ENCODE measurements around the gene LSP1. TPM values are rescaled to one million over a fixed set of nuclear protein-coding genes. Genes with fewer than 3 reads are reported as not detected.

The LSP1 gene
- total and polyA plus RNA-seq, 2 of the 8 experiments (the other 6 are each of a cell fraction or from before 2014, with no cell fraction given) = 0.03 TPM; not detected in 1

DNA sequence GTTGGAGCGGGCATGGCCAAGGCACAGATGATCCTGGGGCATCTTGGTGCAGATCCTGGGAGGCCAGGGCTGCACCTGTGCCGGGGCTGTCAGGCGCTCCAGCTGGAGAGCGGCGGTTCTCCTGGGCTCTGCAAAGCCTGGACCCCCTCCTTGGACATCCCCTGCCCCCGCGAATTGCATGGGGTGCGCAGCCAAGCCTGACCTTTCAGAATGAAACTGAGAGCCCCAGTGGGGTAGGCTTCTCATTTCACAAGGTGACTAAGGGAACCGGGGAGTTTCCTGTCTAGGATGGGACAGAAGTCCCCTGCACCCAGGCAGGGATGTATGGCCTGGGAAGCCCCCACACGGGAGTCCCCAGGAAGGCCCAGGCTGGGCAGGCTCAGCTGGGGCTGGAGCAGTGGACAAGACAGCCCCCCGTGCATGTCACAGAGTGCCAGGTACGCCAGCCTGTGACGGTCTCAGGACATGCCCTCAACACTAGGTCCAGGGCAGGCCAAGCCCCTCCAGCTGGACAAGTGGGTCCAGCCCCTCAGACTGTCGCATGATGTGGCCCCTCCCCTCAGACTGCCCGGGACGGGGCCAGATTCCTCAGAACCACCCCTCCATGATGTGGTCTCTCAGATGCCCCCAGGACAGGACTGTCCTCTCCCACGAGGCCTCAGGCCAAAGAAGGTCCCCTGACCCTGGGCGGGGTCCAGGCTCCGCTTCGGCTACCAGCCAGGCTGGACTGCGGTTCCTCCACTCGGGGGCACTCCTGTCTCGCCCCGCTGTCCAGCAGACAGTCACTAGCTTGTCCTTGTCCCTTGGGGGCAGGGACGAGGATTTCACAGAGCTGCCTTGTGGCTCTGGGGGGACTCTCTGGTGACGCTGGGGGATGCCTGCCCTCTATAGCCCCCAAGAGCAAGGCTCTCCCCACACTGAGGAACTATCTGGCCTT lies 2.3 kb downstream of the LSP1 start:
- H2BK20ac ChIP-seq (ENCODE audit: low read length) = no peak overlapping the region
- H3K9ac ChIP-seq (replicated peaks in 1 of 4; ENCODE audit: extremely low read depth in 1 of 4, low read depth in 3 of 4, low read length in 3 of 4) = no peak overlapping the region
- H3K27ac ChIP-seq (ENCODE audit: low read depth, low read length) = no peak overlapping the region
- H2BK120ac ChIP-seq (replicated peaks; ENCODE audit: low read depth, low read length) = no peak overlapping the region
- H2BK5ac ChIP-seq (ENCODE audit: low read depth, low read length) = no peak overlapping the region
- H3K79me2 ChIP-seq (ENCODE audit: control insufficient read depth in 1 of 2, insufficient read depth in 2 of 2, low read length in 2 of 2) = no peaks in the 10 kb centered on the region
- H4K20me1 ChIP-seq (replicated peaks in 1 of 2; ENCODE audit: control insufficient read depth in 1 of 2, insufficient read depth in 2 of 2, low read length in 2 of 2) = no peaks in the 10 kb centered on the region
- 0 out of 7 replicates have a peak, but pooled peaks cover 0 to 3% (median 0%) of the 10 kb centered on the region in 4 experiments for H3K4me1 ChIP-seq (replicated peaks in 1 of 4; ENCODE audit: control insufficient read depth in 3 of 4, insufficient read depth in 4 of 4, low read length in 3 of 4)
- FAIRE-seq (no peak), DNase-seq (ENCODE audit: low read depth in 1 of 2, low spot score in 2 of 2) (no peak)
- no peak overlapping the region for H3K14ac ChIP-seq (ENCODE audit: insufficient read length)
- H3K27me3 ChIP-seq (replicated peaks in 1 of 4; ENCODE audit: control insufficient read depth in 3 of 4, extremely low read depth in 1 of 4, insufficient read depth in 3 of 4, low read length in 3 of 4) = no peaks in the 10 kb centered on the region; a peak in 1 of 7 replicates
- H2AK5ac ChIP-seq (ENCODE audit: low read depth, low read length) = no peak overlapping the region
- H3K4me2 ChIP-seq (ENCODE audit: insufficient read depth in 1 of 2, low read depth in 2 of 2, low read length in 2 of 2) = no peak overlapping the region
- H3K9me3 ChIP-seq (ENCODE audit: insufficient read depth in 2 of 2, low read depth in 1 of 2, low read length in 1 of 2) = no peaks in the 10 kb centered on the region
- no peak overlapping the region for H4K5ac ChIP-seq (ENCODE audit: insufficient read length, low read depth, low read length)
- TF ChIP-seq, protein P1, sequence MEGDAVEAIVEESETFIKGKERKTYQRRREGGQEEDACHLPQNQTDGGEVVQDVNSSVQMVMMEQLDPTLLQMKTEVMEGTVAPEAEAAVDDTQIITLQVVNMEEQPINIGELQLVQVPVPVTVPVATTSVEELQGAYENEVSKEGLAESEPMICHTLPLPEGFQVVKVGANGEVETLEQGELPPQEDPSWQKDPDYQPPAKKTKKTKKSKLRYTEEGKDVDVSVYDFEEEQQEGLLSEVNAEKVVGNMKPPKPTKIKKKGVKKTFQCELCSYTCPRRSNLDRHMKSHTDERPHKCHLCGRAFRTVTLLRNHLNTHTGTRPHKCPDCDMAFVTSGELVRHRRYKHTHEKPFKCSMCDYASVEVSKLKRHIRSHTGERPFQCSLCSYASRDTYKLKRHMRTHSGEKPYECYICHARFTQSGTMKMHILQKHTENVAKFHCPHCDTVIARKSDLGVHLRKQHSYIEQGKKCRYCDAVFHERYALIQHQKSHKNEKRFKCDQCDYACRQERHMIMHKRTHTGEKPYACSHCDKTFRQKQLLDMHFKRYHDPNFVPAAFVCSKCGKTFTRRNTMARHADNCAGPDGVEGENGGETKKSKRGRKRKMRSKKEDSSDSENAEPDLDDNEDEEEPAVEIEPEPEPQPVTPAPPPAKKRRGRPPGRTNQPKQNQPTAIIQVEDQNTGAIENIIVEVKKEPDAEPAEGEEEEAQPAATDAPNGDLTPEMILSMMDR (IDR thresholded peaks at IDR 0.05; ENCODE audit: control extremely low read depth in 1 of 3, insufficient read depth in 1 of 3, low read depth in 1 of 3, low read length in 3 of 3) = peak in 1 of 3 experiments; percentile 6; a peak in 1 of 4 replicates
- TF ChIP-seq RAD21 (IDR thresholded peaks at IDR 0.05 in 1 of 2, conservative IDR thresholded peaks at IDR 0.05 in 1 of 2; ENCODE audit: low read depth in 2 of 2, low read length in 2 of 2) (peak; percentile 14 to 35; a peak in 2 of 4 replicates), HDAC2 (IDR thresholded peaks at IDR 0.05; ENCODE audit: borderline replicate concordance in 1 of 2, low read depth in 2 of 2, low read length in 2 of 2) (no peak)
- H2AFZ ChIP-seq (ENCODE audit: low read length) = no peak overlapping the region
- no peak overlapping the region for H3K56ac ChIP-seq (replicated peaks; ENCODE audit: insufficient read length, low read depth, low read length)
- H3K79me1 ChIP-seq (ENCODE audit: low read depth, low read length) = no peaks in the 10 kb centered on the region
- H4K91ac ChIP-seq (replicated peaks; ENCODE audit: insufficient read length, low read length) = no peak overlapping the region
- no peak overlapping the region for H2BK15ac ChIP-seq (ENCODE audit: low read length)
- H3K23ac ChIP-seq (ENCODE audit: insufficient read length) = no peak overlapping the region
- H3K18ac ChIP-seq (ENCODE audit: extremely low read depth, low read length) = no peak overlapping the region
- H2BK12ac ChIP-seq (ENCODE audit: low read depth, low read length) = no peak overlapping the region
- peaks cover 3% of the 10 kb centered on the region; the same call in 1 of the 2 replicates for H3K23me2 ChIP-seq (ENCODE audit: low read depth, low read length)
- no peaks in the 10 kb centered on the region for H3K36me3 ChIP-seq (ENCODE audit: control insufficient read depth in 2 of 4, insufficient read depth in 4 of 4, low read length in 3 of 4)
- CTCF ChIA-PET (ENCODE audit: partially characterized antibody) = interaction anchor here (0.6 to 15.7 kb wide), 10 partner anchors 9 to 299 kb away, joined by 3 to 232 read pairs (median 4); no protein-coding TSS in a partner anchor
- POLR2A ChIA-PET (ENCODE audit: partially characterized antibody) = no interaction called here
- 84% methylated on average over 24 of the region's 26 CpGs; no CpG with 5 or more reads in 1 of the 2 experiments for WGBS, 2 experiments (ENCODE audit: extremely low coverage in 1 of 2, insufficient coverage in 1 of 2, insufficient read length in 1 of 2, insufficient replicate concordance in 2 of 2, low coverage in 1 of 2, low lambda C conversion rate in 2 of 2, missing lambda C conversion rate in 1 of 2)
- no peak overlapping the region; the same call in 1 of the 2 replicates for H4K8ac ChIP-seq (ENCODE audit: extremely low read depth, insufficient read depth, low read length)
- H3K4me3 ChIP-seq (ENCODE audit: extremely low read depth in 1 of 4, insufficient read depth in 2 of 4, low read depth in 3 of 4, low read length in 4 of 4) = no peak overlapping the region
- no peak overlapping the region for H3K4ac ChIP-seq (replicated peaks; ENCODE audit: insufficient read length, low read depth, low read length)

All from H1 (cell line).